HAP-1 (cell line): ENCODE data around the gene ZNRF3.
"Not testable (repeated sequence)": the region's sequence is repeated elsewhere in the genome, so short reads cannot be mapped to it uniquely, and the experiment has no call there.

ENCODE experiments used
- DNase-seq, 2 experiments: peaks; one replicate each; pipeline ENCODE4 v3.0.0-alpha.2; 2016 to 2020; ENCODE audit warnings: low spot score in 2 of 2
- H3K27me3 ChIP-seq: fragments of 250-450 bp; sonication (Bioruptor Pico); 2 replicates; pipeline ENCODE4 v1.5.1; 2020; ENCODE audit warnings: low read depth, mild to moderate bottlenecking, moderate library complexity
- H3K36me3 ChIP-seq: fragments of 250-450 bp; sonication (Bioruptor Pico); replicated peaks from 2 replicates; pipeline ENCODE4 v1.5.1; 2020; ENCODE audit warnings: mild to moderate bottlenecking
- H3K4me1 ChIP-seq: fragments of 250-450 bp; sonication (Bioruptor Pico); 2 replicates; pipeline ENCODE4 v1.5.1; 2020; ENCODE audit warnings: mild to moderate bottlenecking
- H3K4me3 ChIP-seq: fragments of 250-450 bp; sonication (Bioruptor Pico); 2 replicates; pipeline ENCODE4 v1.5.1; 2020; ENCODE audit warnings: mild to moderate bottlenecking, moderate library complexity
- H3K9me3 ChIP-seq: fragments of 250-450 bp; sonication (Bioruptor Pico); 2 replicates; pipeline ENCODE4 v1.5.1; 2020; ENCODE audit warnings: mild to moderate bottlenecking, moderate library complexity
- in situ Hi-C: fragments of 300-500 bp; cut with MboI; formaldehyde crosslinking; loops from 3 replicates; pipeline ENCODE4 v1.14.3; 2020; ENCODE audit warnings: low sequenced_read_pairs, inconsistent platforms, mixed read lengths

ZNRF3 gene

DNA sequence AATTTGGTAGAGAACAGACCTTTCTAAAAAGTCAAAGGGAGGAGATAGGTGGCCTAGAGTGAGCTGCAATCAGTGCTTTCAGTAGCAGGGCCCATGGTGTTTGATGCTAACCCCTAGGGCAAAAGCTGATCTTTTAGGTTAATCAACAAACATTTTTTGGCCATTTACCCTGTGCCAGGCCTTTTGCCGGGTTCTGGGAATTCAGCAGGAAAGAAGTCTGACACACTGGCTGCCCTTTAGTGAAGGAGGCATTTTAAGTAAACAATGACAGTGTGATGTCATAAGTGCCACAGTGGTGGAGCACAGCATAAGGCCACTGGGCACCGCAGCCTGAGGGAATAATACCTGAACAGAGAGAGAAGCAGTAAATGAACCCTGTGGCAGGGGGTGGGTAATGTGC is 149.2 kb downstream of the ZNRF3 start:
- no peak overlapping the region for H3K4me3 ChIP-seq
- H3K9me3 ChIP-seq = no peaks in the 10 kb centered on the region
- in situ Hi-C loops = loop anchor here (25.0 kb wide), 1 partner anchor 420 kb away; no protein-coding TSS in a partner anchor
- 0 out of 2 replicates have a peak, but pooled peaks cover 2% of the 10 kb centered on the region for H3K36me3 ChIP-seq
- no peaks in the 10 kb centered on the region for H3K4me1 ChIP-seq
- H3K27me3 ChIP-seq = no peaks in the 10 kb centered on the region
- DNase-seq = no peak

DNA sequence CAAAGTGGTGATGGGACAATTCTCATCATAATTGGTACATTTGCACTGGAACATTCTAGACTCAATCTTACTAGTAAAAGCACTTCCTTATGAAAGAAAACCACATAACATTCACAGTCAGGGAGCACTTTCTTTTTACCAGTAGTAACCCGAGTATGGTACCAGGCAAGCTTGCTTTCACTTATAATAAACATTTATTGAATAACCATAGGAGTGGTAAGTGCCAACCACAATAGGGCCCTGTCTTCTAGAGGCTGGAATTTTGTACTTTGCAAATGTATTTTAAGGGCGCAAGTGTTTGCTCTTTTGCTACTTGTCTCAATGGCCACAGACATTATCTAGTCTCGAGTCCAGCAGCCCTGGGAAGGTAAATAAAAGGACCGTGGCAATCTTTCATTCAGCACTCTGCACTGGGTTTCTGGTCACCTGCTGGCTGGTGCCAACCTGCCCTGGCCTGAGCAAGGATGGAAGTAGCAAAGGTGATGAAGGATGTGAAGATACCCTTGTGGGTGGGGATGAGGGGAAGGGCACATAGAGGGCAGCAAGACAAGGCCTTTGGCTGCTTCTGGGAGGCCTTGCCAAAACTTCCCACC is 154.1 kb downstream of the ZNRF3 start:
- Histone ChIP-seq H3K4me1 (peaks cover 4% of the 10 kb centered on the region; the same call in 1 of the 2 replicates), H3K27me3 (no peaks in the 10 kb centered on the region), H3K36me3 (0 out of 2 replicates have a peak, but pooled peaks cover 2% of the 10 kb centered on the region), H3K9me3 (no peaks in the 10 kb centered on the region), H3K4me3 (no peak overlapping the region)
- no peak for DNase-seq
- in situ Hi-C loops = loop anchor here (5.0 to 25.0 kb wide), 2 partner anchors 185 to 425 kb away; no protein-coding TSS in a partner anchor

DNA sequence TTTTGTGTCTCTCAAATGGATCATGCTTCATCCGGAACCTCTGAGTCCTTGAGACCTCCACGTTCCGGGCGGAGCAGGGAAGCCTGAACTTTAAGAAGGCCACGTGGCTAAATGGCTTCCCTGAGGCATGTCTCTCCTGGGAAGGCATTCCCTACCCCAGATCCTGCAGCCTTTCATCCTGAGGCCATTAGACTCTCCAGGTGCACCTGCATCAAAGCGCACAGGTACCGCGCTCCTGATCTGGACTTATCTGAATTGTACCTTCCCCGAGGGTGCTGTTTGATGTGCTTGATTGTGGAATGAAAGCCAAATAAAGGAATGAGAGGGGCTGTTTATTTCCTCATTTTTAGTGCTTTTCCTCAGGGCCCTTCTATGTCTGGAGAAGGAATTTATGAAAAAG is 155.8 kb downstream of the ZNRF3 start:
- Histone ChIP-seq H3K4me3 (no peak overlapping the region), H3K4me1 (peaks cover 4% of the 10 kb centered on the region; the same call in 1 of the 2 replicates), H3K27me3 (no peaks in the 10 kb centered on the region), H3K9me3 (no peaks in the 10 kb centered on the region), H3K36me3 (peaks cover 8% of the 10 kb centered on the region; the same call in 1 of the 2 replicates)
- no peak for DNase-seq
- in situ Hi-C loops = loop anchor here (5.0 to 25.0 kb wide), 2 partner anchors 187 to 427 kb away; no protein-coding TSS in a partner anchor

DNA sequence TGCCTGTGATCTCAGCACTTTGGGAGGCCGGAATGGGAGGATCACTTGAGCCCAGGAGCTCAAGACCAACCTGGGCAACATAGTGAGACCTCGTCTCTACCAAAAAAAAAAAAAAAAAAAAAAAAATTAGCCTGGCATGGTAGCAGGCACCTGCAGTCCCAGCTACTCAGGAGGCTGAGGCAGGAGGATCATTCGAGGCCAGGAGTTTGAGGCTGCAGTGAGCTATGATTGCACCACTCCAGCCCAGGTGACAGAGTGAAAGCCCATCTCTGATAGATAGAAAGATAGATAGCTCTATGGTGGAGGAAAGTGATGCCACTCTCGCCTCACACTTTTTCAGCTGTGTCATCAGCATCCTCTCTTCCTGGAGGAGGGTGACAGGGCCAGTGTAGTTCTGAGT is 156.3 kb downstream of the ZNRF3 start:
- in situ Hi-C loops = loop anchor here (5.0 to 25.0 kb wide), 2 partner anchors 187 to 427 kb away; no protein-coding TSS in a partner anchor
- not testable (repeated sequence) for H3K27me3 ChIP-seq, H3K4me3 ChIP-seq, H3K9me3 ChIP-seq, DNase-seq, H3K4me1 ChIP-seq
- H3K36me3 ChIP-seq = peaks cover 12% of the 10 kb centered on the region

DNA sequence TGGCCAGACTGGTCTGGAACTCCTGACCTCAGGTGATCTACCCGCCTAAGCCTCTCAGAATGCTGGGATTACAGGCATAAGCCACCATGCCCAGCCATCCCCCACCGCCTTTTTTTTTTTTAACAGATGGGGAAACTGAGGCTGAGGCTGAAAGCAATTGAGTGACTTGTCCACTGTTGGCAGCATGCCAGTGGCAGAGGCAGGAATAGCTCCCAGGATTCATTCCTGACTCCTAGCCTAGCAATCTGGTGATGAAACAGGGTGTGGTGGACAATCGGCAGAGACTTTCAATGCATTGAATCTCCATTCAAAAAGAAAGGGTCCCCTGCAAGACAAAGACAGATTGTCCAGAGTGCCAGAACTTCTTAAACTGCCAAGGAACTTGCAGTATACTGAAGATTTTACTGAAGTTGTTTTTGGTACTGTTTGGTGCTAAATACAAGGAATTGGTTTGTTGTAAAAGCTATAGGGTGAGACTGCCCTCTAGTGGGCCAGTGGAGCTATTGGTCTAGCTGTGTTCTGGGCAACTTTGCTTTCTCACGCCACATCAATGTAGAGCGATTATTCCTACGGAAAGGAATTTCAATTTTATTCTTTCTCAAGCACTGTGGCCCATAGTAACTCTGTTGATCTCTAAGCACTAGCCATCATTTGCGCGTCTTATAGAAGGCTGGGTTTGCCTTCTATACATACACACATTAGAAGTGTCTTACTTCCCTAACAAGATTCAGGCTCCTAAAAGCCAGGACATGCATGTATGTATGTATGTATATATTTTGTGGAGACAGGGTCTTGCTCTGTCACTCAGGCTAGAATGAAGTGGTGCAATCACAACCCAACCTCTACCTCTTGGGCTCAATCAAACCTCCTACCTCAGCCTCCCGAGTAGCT is 157.3 kb downstream of the ZNRF3 start:
- DNase-seq = peak; percentile 80 to 85
- peaks cover 15% of the 10 kb centered on the region for H3K36me3 ChIP-seq
- no peaks in the 10 kb centered on the region for H3K9me3 ChIP-seq
- no peaks in the 10 kb centered on the region for H3K27me3 ChIP-seq
- peaks cover 4% of the 10 kb centered on the region; the same call in 1 of the 2 replicates for H3K4me1 ChIP-seq
- in situ Hi-C loops = loop anchor here (25.0 kb wide), 1 partner anchor 428 kb away; no protein-coding TSS in a partner anchor
- H3K4me3 ChIP-seq = no peak overlapping the region

DNA sequence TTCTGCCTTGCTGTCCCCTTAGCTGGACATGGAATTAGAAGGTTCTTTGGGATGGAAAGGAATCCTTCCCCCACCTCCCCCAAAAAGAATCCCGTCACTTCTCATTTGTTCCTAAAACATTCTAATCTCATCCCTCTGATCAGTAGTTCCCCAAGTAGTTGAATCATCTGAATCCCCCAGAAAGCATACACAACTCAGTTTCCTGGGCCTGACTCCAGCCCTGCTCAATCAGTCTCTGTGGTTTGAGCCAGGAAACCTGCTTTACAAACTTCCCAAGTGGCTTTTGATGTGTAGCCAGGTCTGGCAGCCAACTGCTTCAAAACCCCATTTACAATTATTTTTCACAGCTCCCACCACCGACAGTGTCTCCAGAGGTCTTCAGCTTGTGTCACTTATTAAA is 158.0 kb downstream of the ZNRF3 start:
- Histone ChIP-seq H3K4me1 (peaks cover 4% of the 10 kb centered on the region; the same call in 1 of the 2 replicates), H3K36me3 (peaks cover 17% of the 10 kb centered on the region), H3K4me3 (no peak overlapping the region), H3K9me3 (no peaks in the 10 kb centered on the region), H3K27me3 (no peaks in the 10 kb centered on the region)
- DNase-seq = no peak
- in situ Hi-C loops = loop anchor here (25.0 kb wide), 1 partner anchor 429 kb away; no protein-coding TSS in a partner anchor

DNA sequence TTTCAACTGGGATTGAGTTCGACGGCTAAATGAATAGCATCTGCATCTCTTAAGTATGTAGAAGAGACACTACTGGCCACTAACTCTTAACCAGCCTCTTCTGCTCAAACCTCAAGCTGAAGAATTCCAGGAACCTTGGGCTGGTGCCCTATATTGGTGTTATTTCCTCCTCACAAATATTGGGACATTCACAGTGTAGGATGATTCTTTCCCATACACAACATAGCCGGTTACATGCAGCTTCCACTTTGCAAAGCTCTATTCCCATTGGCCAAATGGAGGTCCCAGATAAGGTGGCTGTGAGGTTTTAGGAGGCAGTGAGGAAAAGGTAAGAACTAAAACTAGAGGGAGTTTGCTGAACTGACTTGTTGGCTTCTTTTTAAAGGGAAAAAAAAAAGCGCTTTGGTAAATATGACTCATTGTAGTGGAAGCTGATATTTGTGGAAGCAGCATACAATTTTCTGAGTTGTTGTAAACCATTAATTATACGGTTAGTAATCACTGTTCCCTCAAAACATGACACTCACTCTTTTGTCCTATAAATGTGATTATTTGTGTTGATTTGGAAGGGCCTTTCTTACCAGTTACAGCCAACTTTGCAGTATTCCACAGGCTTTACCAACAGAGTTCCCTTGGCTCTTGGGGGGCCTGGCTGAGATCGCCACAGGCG is 160.7 kb downstream of the ZNRF3 start:
- H3K4me3 ChIP-seq = no peak overlapping the region
- in situ Hi-C loops = loop anchor here (25.0 kb wide), 1 partner anchor 432 kb away; no protein-coding TSS in a partner anchor
- peaks cover 34% of the 10 kb centered on the region for H3K36me3 ChIP-seq

DNA sequence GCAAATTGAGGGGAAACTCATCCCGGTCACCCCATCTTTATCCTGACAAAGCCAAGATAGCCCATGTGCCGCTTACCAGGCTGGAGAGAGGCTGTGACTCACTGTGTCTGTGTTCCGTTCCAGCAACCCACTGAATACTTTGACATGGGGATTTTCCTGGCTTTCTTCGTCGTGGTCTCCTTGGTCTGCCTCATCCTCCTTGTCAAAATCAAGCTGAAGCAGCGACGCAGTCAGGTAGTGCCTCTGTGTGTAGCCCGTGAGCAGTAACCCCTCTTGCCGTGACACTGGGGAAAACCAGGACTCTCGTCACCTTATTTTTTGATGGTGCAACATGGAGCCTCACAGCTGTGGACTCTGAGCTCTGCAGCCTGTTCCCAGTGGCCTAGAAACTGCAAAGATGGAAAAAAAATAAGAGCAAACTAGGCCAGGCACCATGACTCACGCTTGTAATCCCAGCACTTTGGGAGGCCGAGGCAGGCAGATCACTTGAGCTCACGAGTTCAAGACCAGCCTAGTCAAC is 161.3 kb downstream of the ZNRF3 start:
- in situ Hi-C loops = loop anchor here (25.0 kb wide), 1 partner anchor 432 kb away; no protein-coding TSS in a partner anchor
- H3K4me3 ChIP-seq = no peak overlapping the region
- H3K36me3 ChIP-seq = peaks cover 38% of the 10 kb centered on the region
- no peak for DNase-seq
- peaks cover 4% of the 10 kb centered on the region; the same call in 1 of the 2 replicates for H3K4me1 ChIP-seq
- no peaks in the 10 kb centered on the region for H3K27me3 ChIP-seq
- H3K9me3 ChIP-seq = no peaks in the 10 kb centered on the region

More for the DNA sequence above, 160.7 kb downstream of the ZNRF3 start:
- Histone ChIP-seq H3K27me3 (no peaks in the 10 kb centered on the region), H3K4me1 (peaks cover 4% of the 10 kb centered on the region; the same call in 1 of the 2 replicates), H3K9me3 (no peaks in the 10 kb centered on the region)
- no peak for DNase-seq

DNA sequence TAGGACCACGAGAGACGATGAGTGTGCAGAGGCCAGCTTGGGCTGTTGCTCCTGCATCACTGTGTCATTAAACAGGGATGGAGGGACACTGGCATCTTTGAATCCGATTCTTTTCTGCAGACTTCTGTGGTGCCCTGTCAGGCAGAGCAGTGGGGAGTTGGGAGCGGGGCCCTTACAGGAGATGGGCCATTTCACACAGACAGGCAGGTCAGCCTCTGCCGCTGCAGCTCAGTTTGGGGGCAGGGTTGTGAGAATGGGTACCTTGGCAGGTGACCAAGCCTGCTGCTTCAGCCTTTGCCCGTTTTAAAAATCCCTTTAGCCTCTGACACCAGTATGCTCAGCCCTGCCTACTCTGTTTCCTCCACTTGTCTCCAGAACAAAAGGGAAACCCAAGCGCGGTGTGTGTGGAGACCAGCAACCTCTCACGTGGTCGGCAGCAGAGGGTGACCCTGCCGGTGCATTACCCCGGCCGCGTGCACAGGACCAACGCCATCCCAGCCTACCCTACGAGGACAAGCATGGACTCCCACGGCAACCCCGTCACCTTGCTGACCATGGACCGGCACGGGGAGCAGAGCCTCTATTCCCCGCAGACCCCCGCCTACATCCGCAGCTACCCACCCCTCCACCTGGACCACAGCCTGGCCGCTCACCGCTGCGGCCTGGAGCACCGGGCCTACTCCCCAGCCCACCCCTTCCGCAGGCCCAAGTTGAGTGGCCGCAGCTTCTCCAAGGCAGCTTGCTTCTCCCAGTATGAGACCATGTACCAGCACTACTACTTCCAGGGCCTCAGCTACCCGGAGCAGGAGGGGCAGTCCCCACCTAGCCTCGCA is 165.7 kb downstream of the ZNRF3 start:
- in situ Hi-C loops = loop anchor here (25.0 kb wide), 1 partner anchor 437 kb away; no protein-coding TSS in a partner anchor
- Histone ChIP-seq H3K4me1 (no peaks in the 10 kb centered on the region), H3K36me3 (peaks cover 46% of the 10 kb centered on the region), H3K27me3 (no peaks in the 10 kb centered on the region), H3K9me3 (no peaks in the 10 kb centered on the region), H3K4me3 (no peak overlapping the region)
- no peak for DNase-seq

DNA sequence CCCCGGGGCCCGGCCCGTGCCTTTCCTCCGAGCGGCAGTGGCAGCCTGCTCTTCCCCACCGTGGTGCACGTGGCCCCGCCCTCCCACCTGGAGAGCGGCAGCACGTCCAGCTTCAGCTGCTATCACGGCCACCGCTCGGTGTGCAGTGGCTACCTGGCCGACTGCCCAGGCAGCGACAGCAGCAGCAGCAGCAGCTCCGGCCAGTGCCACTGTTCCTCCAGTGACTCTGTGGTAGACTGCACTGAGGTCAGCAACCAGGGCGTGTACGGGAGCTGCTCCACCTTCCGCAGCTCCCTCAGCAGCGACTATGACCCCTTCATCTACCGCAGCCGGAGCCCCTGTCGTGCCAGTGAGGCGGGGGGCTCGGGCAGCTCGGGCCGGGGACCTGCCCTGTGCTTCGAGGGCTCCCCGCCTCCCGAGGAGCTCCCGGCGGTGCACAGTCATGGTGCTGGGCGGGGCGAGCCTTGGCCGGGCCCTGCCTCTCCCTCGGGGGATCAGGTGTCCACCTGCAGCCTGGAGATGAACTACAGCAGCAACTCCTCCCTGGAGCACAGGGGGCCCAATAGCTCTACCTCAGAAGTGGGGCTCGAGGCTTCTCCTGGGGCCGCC is 166.4 kb downstream of the ZNRF3 start:
- Histone ChIP-seq H3K4me1 (no peaks in the 10 kb centered on the region), H3K4me3 (no peak overlapping the region), H3K9me3 (no peaks in the 10 kb centered on the region), H3K27me3 (no peaks in the 10 kb centered on the region), H3K36me3 (peaks cover 41% of the 10 kb centered on the region)
- DNase-seq = no peak
- in situ Hi-C loops = loop anchor here (25.0 kb wide), 1 partner anchor 437 kb away; no protein-coding TSS in a partner anchor

DNA sequence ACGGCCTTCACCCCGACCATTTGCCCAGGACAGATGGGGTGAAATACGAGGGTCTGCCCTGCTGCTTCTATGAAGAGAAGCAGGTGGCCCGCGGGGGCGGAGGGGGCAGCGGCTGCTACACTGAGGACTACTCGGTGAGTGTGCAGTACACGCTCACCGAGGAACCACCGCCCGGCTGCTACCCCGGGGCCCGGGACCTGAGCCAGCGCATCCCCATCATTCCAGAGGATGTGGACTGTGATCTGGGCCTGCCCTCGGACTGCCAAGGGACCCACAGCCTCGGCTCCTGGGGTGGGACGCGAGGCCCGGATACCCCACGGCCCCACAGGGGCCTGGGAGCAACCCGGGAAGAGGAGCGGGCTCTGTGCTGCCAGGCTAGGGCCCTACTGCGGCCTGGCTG is 167.1 kb downstream of the ZNRF3 start:
- no peaks in the 10 kb centered on the region for H3K4me1 ChIP-seq
- no peak for DNase-seq
- no peaks in the 10 kb centered on the region for H3K27me3 ChIP-seq
- H3K9me3 ChIP-seq = no peaks in the 10 kb centered on the region
- peaks cover 39% of the 10 kb centered on the region for H3K36me3 ChIP-seq
- H3K4me3 ChIP-seq = no peak overlapping the region
- in situ Hi-C loops = no loop called here

DNA sequence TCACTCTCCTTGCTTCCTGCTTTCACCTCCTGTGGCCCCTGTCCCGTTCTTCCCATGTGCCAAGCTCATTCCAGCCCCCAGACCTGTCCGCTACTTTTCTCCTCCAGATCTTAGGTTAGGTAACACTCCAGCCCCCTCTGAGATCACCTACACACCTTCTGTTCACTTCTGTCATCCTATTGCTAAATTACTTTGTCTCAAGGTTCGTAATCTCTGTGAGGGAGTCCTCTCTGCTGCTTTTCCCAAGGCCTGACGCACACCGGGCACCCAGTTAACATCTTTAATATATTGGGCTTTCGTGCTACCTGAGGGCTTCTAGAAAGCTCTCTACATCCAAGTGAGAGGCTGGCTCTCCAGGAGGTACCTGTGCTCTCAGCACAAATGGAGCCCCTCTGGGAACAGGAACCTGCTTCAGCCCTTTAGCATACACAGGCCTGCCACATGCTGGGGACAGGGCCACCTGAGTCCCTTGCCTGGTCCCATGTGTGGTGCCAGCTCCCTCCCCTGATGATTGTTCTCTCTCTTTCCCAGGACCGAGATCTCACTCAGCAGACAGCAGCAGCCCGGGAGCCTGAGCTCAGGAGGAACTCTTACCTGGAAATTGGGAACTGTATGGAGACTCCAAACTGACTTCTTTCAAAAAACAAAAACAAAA is 169.8 kb downstream of the ZNRF3 start:
- in situ Hi-C loops = no loop called here
- H3K36me3 ChIP-seq = peaks cover 24% of the 10 kb centered on the region
- H3K4me3 ChIP-seq = no peak overlapping the region
- H3K4me1 ChIP-seq = no peaks in the 10 kb centered on the region
- no peak for DNase-seq
- no peaks in the 10 kb centered on the region for H3K27me3 ChIP-seq
- H3K9me3 ChIP-seq = no peaks in the 10 kb centered on the region
